IMR-90 (cell line): Measurements from ENCODE around the gene EGLN3. TPM values are rescaled to one million over a fixed set of nuclear protein-coding genes. Genes with fewer than 3 reads are reported as not detected.

ENCODE experiments used
- ATAC-seq: fragments of 200-7000 bp; cut with Tn5 transposase; 2 replicates; pipeline ENCODE4 v1.9.1; 2020; ENCODE audit warnings: low read depth, mild to moderate bottlenecking, moderate library complexity
- BruUV-seq: library from RNA; stranded (reverse); fragments of 400-500 nt; replicated peaks from 2 replicates; lab custom pipeline; 2021; lab: Mats Ljungman, UMichigan
- CTCF ChIA-PET: fragments of 300-600 bp; formaldehyde crosslinking; extraction: SDS; loops from one replicate; lab custom pipeline; 2021; ENCODE audit warnings: antibody characterized with exemption; lab: Yijun Ruan, JAX
- POLR2A ChIA-PET: fragments of 300-600 bp; sonication (Branson Sonifier 250); formaldehyde crosslinking; loops from one replicate; lab custom pipeline; 2022; ENCODE audit warnings: antibody characterized with exemption; ENCODE audit not compliant: unreplicated experiment; lab: Charles Lee
- DNase-seq: peaks from one replicate; pipeline ENCODE4 v3.0.0; 2013
- H2AFZ ChIP-seq: replicated peaks from 2 replicates; pipeline ENCODE3; 2013; ENCODE audit warnings: low read length, mild to moderate bottlenecking; ENCODE audit not compliant: poor library complexity
- H2AK5ac ChIP-seq: 2 replicates; pipeline ENCODE4 v1.6.1; 2013; ENCODE audit warnings: low read depth, low read length, inconsistent platforms
- H2AK9ac ChIP-seq: replicated peaks from 2 replicates; pipeline ENCODE3; 2013; ENCODE audit warnings: mild to moderate bottlenecking, low read depth, low read length, moderate library complexity; ENCODE audit not compliant: poor library complexity
- H2BK120ac ChIP-seq: 2 replicates; pipeline ENCODE4 v1.6.1; 2013; ENCODE audit warnings: low read depth, low read length, inconsistent platforms
- H2BK15ac ChIP-seq: 3 replicates; pipeline ENCODE4 v1.6.1; 2013; ENCODE audit warnings: low read depth, low read length, inconsistent platforms
- H2BK20ac ChIP-seq: 2 replicates; pipeline ENCODE4 v1.6.1; 2013; ENCODE audit warnings: low read depth, mild to moderate bottlenecking, inconsistent platforms, low read length, moderate library complexity
- H2BK5ac ChIP-seq: 2 replicates; pipeline ENCODE4 v1.6.1; 2013; ENCODE audit warnings: mild to moderate bottlenecking, low read depth, low read length, inconsistent platforms; ENCODE audit not compliant: poor library complexity, severe bottlenecking
- H3K14ac ChIP-seq: replicated peaks from 2 replicates; pipeline ENCODE4 v1.6.1; 2013; ENCODE audit warnings: low read depth, low read length, inconsistent platforms
- H3K18ac ChIP-seq: 2 replicates; pipeline ENCODE4 v1.6.1; 2013; ENCODE audit warnings: low read depth, low read length, control low read depth
- H3K23ac ChIP-seq: 2 replicates; pipeline ENCODE4 v1.6.1; 2013; ENCODE audit warnings: low read depth, low read length, inconsistent platforms
- H3K27ac ChIP-seq: 2 replicates; pipeline ENCODE4 v1.5.1; 2013; ENCODE audit warnings: mild to moderate bottlenecking, control low read depth, low read length; ENCODE audit not compliant: insufficient read depth
- H3K27me3 ChIP-seq: 2 replicates; pipeline ENCODE4 v1.6.1; 2013; ENCODE audit warnings: low read length; ENCODE audit not compliant: control insufficient read depth, insufficient read depth
- H3K36me3 ChIP-seq: 2 replicates; pipeline ENCODE4 v1.6.1; 2013; ENCODE audit warnings: low read length, mixed read lengths; ENCODE audit not compliant: control insufficient read depth, insufficient read depth
- H3K4ac ChIP-seq: 2 replicates; pipeline ENCODE4 v1.6.1; 2013; ENCODE audit warnings: low read depth, low read length, inconsistent platforms
- H3K4me1 ChIP-seq: 2 replicates; pipeline ENCODE4 v1.6.1; 2013; ENCODE audit warnings: low read length, mixed read lengths; ENCODE audit not compliant: control insufficient read depth, insufficient read depth
- H3K4me2 ChIP-seq: 2 replicates; pipeline ENCODE4 v1.6.1; 2013; ENCODE audit warnings: low read depth, mild to moderate bottlenecking, control low read depth, low read length, moderate library complexity
- H3K4me3 ChIP-seq: 2 replicates; pipeline ENCODE4 v1.5.1; 2013; ENCODE audit warnings: low read depth, mild to moderate bottlenecking, control low read depth, low read length, moderate library complexity; ENCODE audit not compliant: insufficient read depth
- H3K56ac ChIP-seq: 2 replicates; pipeline ENCODE4 v1.6.1; 2013; ENCODE audit warnings: low read length, inconsistent platforms; ENCODE audit not compliant: insufficient read depth; ENCODE audit errors: extremely low read depth
- H3K79me1 ChIP-seq, 2 experiments: 2 replicates each; pipeline ENCODE4 v1.6.1; 2013; ENCODE audit warnings: low read length in 2 of 2, inconsistent platforms in 1 of 2, low read depth in 1 of 2
- H3K9ac ChIP-seq: 2 replicates; pipeline ENCODE4 v1.6.1; 2013; ENCODE audit warnings: low read depth, low read length, control low read depth
- H3K9me1 ChIP-seq: 2 replicates; pipeline ENCODE4 v1.6.1; 2013; ENCODE audit warnings: low read length, inconsistent platforms; ENCODE audit not compliant: insufficient read depth
- H3K9me3 ChIP-seq: 2 replicates; pipeline ENCODE4 v1.6.1; 2013; ENCODE audit warnings: low read length; ENCODE audit not compliant: control insufficient read depth, insufficient read depth
- H4K20me1 ChIP-seq: 2 replicates; pipeline ENCODE4 v1.6.1; 2013; ENCODE audit warnings: low read length, inconsistent platforms; ENCODE audit not compliant: insufficient read depth
- H4K5ac ChIP-seq: 2 replicates; pipeline ENCODE4 v1.6.1; 2013; ENCODE audit warnings: mild to moderate bottlenecking, low read depth, low read length, control low read depth
- H4K8ac ChIP-seq, 2 experiments: 2 replicates each; pipeline ENCODE4 v1.6.1; 2013; ENCODE audit warnings: low read depth in 2 of 2, low read length in 2 of 2, control low read depth in 1 of 2, inconsistent platforms in 1 of 2
- H4K91ac ChIP-seq: 2 replicates; pipeline ENCODE4 v1.6.1; 2013; ENCODE audit warnings: low read depth, low read length, inconsistent platforms; ENCODE audit not compliant: insufficient read depth
- BHLHE40 ChIP-seq: fragments of 150-350 bp; IDR thresholded peaks from 2 replicates; pipeline ENCODE4 v1.6.1; 2016; ENCODE audit warnings: mild to moderate bottlenecking, low read depth, low read length
- CHD1 ChIP-seq: IDR thresholded peaks from 2 replicates; pipeline ENCODE4 v1.6.1; 2012; ENCODE audit warnings: low read depth, low read length, improper control_type of control experiment
- MAFK ChIP-seq: IDR thresholded peaks from 2 replicates; pipeline ENCODE4 v1.6.1; 2012; ENCODE audit warnings: low read depth, low read length, improper control_type of control experiment
- MAZ ChIP-seq: IDR thresholded peaks from 2 replicates; pipeline ENCODE4 v1.6.1; 2012; ENCODE audit warnings: low read depth, mild to moderate bottlenecking, low read length, improper control_type of control experiment, moderate library complexity, borderline replicate concordance
- MXI1 ChIP-seq: IDR thresholded peaks from 2 replicates; pipeline ENCODE4 v1.6.1; 2012; ENCODE audit warnings: low read depth, mild to moderate bottlenecking, low read length, moderate library complexity, borderline replicate concordance
- NFE2L2 ChIP-seq: fragments of 150-350 bp; IDR thresholded peaks from 2 replicates; pipeline ENCODE4 v1.6.1; 2016; ENCODE audit warnings: low read depth, mild to moderate bottlenecking, low read length
- POLR2A ChIP-seq: IDR thresholded peaks from 2 replicates; pipeline ENCODE4 v1.6.1; 2012; ENCODE audit warnings: mild to moderate bottlenecking, low read depth, low read length
- RCOR1 ChIP-seq: IDR thresholded peaks from 2 replicates; pipeline ENCODE4 v1.6.1; 2012; ENCODE audit warnings: mild to moderate bottlenecking, low read length, improper control_type of control experiment; ENCODE audit not compliant: insufficient replicate concordance
- WGBS, 2 experiments: methylation state at CpG; one replicate each; pipeline versions ENCODE4 v1.1.5 to v1.1.7; 2013; ENCODE audit warnings: missing lambda C conversion rate in 2 of 2; ENCODE audit not compliant: insufficient read length in 1 of 2; ENCODE audit errors: extremely low coverage in 2 of 2; 5-methylcytosine and 5-hydroxymethylcytosine counted together
- dilution Hi-C: fragments of 300-500 bp; cut with HindIII; formaldehyde crosslinking; loops from one replicate; pipeline ENCODE4 v1.14.3; 2018; ENCODE audit warnings: low sequenced_read_pairs; ENCODE audit not compliant: unreplicated experiment
- in situ Hi-C: fragments of 300-500 bp; cut with MboI; formaldehyde crosslinking; loops from 3 replicates; pipeline ENCODE4 v1.14.3; 2019; ENCODE audit warnings: low sequenced_read_pairs, inconsistent platforms, mixed read lengths
- intact Hi-C: fragments of 100-400 bp; cut with micrococcal nuclease; formaldehyde crosslinking; loops from 2 replicates; pipeline ENCODE4 v1.10.0; 2022
- polyA plus RNA-seq, 3 experiments: library from polyadenylated mRNA; depleted of rRNA; stranded (reverse); fragments of >200 nt; gene quantifications; 2 replicates each; pipeline ENCODE4 v1.2.3, GENCODE V29; 2012; ENCODE audit warnings: low replicate concordance in 1 of 3
- total RNA-seq: library from RNA; depleted of rRNA; stranded (reverse); fragments of >200 nt; gene quantifications from 2 replicates; pipeline ENCODE4 v1.2.3, GENCODE V29; 2012
- TF ChIP-seq, protein P1 (sequence below): conservative IDR thresholded peaks from 2 replicates; pipeline ENCODE4 v1.5.1; 2012; ENCODE audit warnings: mild to moderate bottlenecking, low read depth, low read length, improper control_type of control experiment

The EGLN3 gene
- total and polyA plus RNA-seq, 2 of the 4 experiments (the other 2 are of a cell fraction): under 0.01 to 0.03 TPM

DNA sequence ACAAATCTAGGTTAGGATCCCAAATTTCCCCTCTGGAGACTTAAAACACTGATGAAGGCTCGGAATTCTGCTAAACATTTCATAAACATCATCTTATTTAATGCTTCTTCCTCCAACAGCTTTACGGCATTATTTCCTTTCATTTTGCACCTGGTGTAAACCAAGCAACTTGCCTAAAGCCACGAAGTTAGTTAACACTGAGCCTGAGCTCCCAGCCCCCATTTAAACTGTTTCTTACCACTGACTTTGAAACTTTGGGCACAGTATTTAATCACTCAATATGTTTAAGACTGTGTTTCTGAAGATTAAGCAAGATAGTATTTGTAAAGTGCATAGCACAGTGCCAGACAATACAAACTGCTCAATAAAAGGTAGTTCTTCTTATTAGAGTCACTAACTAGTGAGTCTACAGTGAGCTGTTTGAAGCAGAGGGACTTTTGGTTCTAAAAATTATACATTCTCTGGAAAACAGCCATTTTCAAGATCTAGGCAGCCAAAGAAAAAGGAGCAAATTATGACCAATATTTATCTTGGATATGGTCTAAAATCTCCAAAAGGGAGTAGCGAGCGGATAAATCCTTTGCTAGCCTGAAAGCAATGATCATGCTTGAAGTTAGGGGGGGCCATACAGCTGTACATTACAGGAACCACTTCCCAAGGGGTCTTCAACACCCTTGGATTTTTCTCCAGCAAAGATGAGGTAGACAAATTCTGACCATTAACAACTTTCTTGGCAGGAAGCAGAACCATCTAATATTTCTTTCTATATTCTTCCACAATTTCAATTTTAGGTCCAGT lies 4.0 kb downstream of the EGLN3 start:
- Histone ChIP-seq H3K9me3 (no peaks in the 10 kb centered on the region), H3K27me3 (peaks cover 26% of the 10 kb centered on the region), H4K20me1 (no peaks in the 10 kb centered on the region; the same call in 1 of the 2 replicates), H2AFZ (no peak overlapping the region), H3K79me1 (no peaks in the 10 kb centered on the region), H3K36me3 (no peaks in the 10 kb centered on the region), H2BK20ac (no peak overlapping the region), H3K4me3 (no peak overlapping the region), H3K14ac (no peak overlapping the region), H2AK9ac (no peak overlapping the region), H4K5ac (no peak overlapping the region), H2BK5ac (no peak overlapping the region), H3K4me1 (no peaks in the 10 kb centered on the region), H3K23ac (no peak overlapping the region), H3K27ac (no peak overlapping the region), H3K9ac (no peak overlapping the region), H2AK5ac (no peak overlapping the region), H4K8ac (no peak overlapping the region), H2BK15ac (no peak overlapping the region), H3K4ac (no peak overlapping the region), H3K9me1 (no peaks in the 10 kb centered on the region), H3K18ac (no peak overlapping the region), H2BK120ac (no peak overlapping the region), H3K56ac (no peak overlapping the region), H4K91ac (no peak overlapping the region), H3K4me2 (no peak overlapping the region)
- ChIA-PET CTCF (interaction anchor here (0.6 kb wide), 1 partner anchor 164 kb away, joined by 3 read pairs; no protein-coding TSS in a partner anchor), POLR2A (no interaction called here)
- intact Hi-C loops: no loop called here
- no peak for DNase-seq
- TF ChIP-seq CHD1: no peak
- no peak for TF ChIP-seq NFE2L2
- TF ChIP-seq RCOR1: no peak
- TF ChIP-seq MAFK: no peak
- no peak for TF ChIP-seq MAZ
- TF ChIP-seq MXI1: no peak
- TF ChIP-seq POLR2A: no peak
- TF ChIP-seq BHLHE40: no peak
- TF ChIP-seq, protein P1, sequence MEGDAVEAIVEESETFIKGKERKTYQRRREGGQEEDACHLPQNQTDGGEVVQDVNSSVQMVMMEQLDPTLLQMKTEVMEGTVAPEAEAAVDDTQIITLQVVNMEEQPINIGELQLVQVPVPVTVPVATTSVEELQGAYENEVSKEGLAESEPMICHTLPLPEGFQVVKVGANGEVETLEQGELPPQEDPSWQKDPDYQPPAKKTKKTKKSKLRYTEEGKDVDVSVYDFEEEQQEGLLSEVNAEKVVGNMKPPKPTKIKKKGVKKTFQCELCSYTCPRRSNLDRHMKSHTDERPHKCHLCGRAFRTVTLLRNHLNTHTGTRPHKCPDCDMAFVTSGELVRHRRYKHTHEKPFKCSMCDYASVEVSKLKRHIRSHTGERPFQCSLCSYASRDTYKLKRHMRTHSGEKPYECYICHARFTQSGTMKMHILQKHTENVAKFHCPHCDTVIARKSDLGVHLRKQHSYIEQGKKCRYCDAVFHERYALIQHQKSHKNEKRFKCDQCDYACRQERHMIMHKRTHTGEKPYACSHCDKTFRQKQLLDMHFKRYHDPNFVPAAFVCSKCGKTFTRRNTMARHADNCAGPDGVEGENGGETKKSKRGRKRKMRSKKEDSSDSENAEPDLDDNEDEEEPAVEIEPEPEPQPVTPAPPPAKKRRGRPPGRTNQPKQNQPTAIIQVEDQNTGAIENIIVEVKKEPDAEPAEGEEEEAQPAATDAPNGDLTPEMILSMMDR: no peak
- WGBS, 2 experiments: 51% methylated on average over 2 of the region's 5 CpGs; no CpG with 5 or more reads in 1 of the 2 experiments
- BruUV-seq: no TSS peak
- in situ Hi-C loops: no loop called here
- dilution Hi-C loops: no loop called here
- no peak for ATAC-seq
